ENCODE results near the gene DLG2. TPM values are rescaled to one million over a fixed set of nuclear protein-coding genes. Genes with fewer than 3 reads are reported as not detected.

Gene DLG2
- total RNA-seq, 1 donor, result 1.3 TPM

DNA sequence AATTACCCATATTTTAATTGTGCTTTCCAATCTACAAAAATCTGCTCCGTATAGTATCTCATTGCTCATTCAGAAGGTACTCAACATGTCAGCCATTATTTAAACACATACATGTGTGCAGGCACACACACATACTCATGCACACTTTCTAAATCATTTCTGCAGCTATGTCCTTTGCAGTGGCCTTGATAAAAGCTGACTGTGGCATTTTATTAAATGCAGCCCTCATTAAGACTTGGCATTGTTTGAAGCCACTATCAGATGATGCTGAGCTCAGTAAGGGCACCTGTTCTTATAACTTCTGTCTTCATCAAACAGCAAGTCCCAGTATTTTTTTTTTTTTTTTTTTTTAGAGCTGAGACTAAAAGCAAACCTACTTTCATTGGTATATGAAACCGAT lies 1269.1 kb downstream of the DLG2 start:
- TF ChIP-seq, protein P1, sequence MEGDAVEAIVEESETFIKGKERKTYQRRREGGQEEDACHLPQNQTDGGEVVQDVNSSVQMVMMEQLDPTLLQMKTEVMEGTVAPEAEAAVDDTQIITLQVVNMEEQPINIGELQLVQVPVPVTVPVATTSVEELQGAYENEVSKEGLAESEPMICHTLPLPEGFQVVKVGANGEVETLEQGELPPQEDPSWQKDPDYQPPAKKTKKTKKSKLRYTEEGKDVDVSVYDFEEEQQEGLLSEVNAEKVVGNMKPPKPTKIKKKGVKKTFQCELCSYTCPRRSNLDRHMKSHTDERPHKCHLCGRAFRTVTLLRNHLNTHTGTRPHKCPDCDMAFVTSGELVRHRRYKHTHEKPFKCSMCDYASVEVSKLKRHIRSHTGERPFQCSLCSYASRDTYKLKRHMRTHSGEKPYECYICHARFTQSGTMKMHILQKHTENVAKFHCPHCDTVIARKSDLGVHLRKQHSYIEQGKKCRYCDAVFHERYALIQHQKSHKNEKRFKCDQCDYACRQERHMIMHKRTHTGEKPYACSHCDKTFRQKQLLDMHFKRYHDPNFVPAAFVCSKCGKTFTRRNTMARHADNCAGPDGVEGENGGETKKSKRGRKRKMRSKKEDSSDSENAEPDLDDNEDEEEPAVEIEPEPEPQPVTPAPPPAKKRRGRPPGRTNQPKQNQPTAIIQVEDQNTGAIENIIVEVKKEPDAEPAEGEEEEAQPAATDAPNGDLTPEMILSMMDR (IDR thresholded peaks at IDR 0.05; ENCODE audit: insufficient read depth, low read depth, low read length), result no peak
- H3K4me3 ChIP-seq (ENCODE audit: low read depth, low read length), result no peak overlapping the region
- no peak for DNase-seq (ENCODE audit: low read depth)

DNA sequence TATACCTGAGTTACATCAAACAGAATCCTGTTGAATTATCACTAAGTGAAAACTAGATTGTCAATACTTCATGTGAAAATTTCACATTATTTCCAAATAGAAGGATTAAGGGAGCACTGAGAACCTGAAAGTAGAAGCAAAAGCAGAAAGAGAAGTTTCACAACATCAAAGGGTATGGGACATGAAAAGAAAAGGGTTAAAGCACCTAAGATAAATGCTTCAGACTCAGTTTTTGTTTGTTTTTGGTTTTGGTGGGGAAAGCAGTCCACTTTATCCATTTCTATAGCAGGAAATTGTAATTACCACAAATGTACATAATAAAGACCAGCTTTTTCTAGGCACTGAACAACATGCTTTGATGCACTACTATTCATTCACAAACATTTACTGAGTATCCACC lies 1271.2 kb downstream of the DLG2 start:
- H3K4me3 ChIP-seq (ENCODE audit: low read depth, low read length), result no peak overlapping the region
- TF ChIP-seq, protein P1 (IDR thresholded peaks at IDR 0.05; ENCODE audit: insufficient read depth, low read depth, low read length), result no peak
- DNase-seq (ENCODE audit: low read depth), result no peak

DNA sequence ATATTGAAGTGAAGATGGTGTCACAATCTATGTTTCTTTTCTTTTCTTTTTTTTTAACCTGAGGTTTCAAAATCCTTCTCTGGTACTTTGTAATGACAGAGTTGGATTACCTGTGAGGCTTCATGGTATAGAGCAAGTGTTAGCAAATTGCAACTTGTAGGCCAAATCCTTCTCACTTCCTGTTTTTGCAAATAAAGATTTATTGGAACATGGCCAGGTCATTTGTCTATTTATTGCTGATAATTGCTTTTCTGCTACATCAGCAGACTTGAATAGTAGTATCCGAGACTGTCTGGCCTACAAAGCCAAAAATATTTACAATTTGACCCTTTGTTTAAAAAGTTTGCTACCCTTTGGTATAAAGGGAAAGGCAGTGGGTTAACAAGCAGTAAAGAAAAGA lies 1281.5 kb downstream of the DLG2 start:
- TF ChIP-seq, protein P1 (IDR thresholded peaks at IDR 0.05; ENCODE audit: insufficient read depth, low read depth, low read length), result no peak
- DNase-seq (ENCODE audit: low read depth), result no peak
- no peak overlapping the region for H3K4me3 ChIP-seq (ENCODE audit: low read depth, low read length)

DNA sequence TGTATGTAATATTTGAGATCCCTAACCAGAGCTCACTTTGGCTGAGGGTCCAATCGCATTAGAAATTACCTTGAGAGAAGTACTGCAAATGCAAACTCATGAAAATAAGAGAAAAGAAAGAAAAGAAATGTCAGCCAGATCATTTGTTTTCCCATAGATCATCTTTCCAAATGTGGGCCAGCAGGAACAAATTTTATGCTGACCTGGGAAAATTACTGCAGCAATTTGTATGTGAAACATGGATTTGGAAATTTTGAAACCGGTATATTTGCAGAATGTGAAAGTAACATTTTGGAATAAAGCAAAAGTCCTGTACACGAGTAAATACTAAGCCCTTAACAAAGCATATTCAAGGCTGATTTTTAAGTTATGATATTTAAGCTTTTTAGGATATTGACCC lies 1282.1 kb downstream of the DLG2 start:
- no peak overlapping the region for H3K4me3 ChIP-seq (ENCODE audit: low read depth, low read length)
- no peak for DNase-seq (ENCODE audit: low read depth)
- TF ChIP-seq, protein P1 (IDR thresholded peaks at IDR 0.05; ENCODE audit: insufficient read depth, low read depth, low read length), result no peak

DNA sequence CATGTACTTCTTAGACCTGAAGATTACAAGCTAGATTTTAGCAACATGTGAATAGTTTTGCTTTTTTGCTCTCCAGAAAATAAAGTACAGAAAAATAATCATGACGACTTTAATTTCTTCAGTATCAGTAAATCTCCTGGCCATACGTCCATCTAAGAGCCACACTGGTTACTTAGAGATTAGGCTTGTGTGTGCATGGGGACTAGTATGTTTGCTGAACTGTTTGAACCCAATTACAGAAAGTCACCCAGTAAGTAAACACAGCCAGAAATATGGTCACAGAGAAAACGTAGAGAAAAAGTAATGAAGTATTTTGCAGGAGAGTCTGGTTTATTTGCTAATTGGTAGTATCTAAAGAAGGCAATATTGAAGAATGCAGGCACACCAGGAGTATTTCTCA lies 1287.3 kb downstream of the DLG2 start:
- no peak overlapping the region for H3K4me3 ChIP-seq (ENCODE audit: low read depth, low read length)
- DNase-seq (ENCODE audit: low read depth), result no peak
- TF ChIP-seq, protein P1 (IDR thresholded peaks at IDR 0.05; ENCODE audit: insufficient read depth, low read depth, low read length), result no peak

DNA sequence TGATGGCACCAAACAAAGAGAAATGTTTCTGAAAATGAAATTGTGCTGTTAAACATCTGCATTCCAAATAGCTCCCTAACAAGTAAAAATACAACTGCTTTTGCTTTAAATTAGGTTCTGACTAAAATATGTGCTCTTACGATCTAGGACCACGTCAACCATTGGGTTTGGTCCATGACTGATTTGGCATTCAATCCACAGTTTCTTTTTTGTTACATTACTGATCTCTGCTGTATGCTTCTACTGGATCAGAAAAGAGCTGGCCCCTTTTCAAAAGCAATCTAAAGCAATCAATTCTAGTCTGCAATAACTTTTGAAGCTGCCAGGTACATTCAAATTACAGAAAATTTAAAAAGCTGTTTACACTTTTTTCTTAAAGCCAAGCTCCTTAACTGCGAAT lies 1293.9 kb downstream of the DLG2 start:
- H3K4me3 ChIP-seq (ENCODE audit: low read depth, low read length), result no peak overlapping the region
- TF ChIP-seq, protein P1 (IDR thresholded peaks at IDR 0.05; ENCODE audit: insufficient read depth, low read depth, low read length), result no peak
- no peak for DNase-seq (ENCODE audit: low read depth)

DNA sequence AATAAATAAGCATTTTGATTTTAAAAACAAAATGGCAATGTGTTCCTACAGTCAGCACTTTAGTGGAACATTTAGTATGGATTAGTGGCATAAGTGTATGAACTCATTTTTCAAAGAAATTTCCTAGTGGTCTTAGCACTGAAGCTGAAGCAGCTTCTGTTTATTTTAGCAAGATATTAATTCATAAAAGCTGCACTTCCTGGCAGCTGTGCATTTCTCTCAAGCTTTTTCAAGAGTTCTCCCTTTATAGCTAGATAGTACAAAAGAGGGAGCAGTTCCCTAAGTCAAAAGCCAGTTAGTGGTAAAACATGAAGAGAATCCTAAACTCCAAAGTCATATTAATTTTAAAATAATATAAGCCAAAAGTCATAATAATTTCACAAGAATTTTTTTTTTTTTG lies 1304.9 kb downstream of the DLG2 start:
- TF ChIP-seq, protein P1 (IDR thresholded peaks at IDR 0.05; ENCODE audit: insufficient read depth, low read depth, low read length), result no peak
- DNase-seq (ENCODE audit: low read depth), result no peak

More for the DNA sequence above, 1304.9 kb downstream of the DLG2 start:
- H3K4me3 ChIP-seq (ENCODE audit: low read depth, low read length), result no peak overlapping the region
